SK-N-MC (cell line): ENCODE results near the gene IMMP2L.

Source experiments
- EZH2 ChIP-seq: fragments of 200-600 bp; sonication (generic); IDR thresholded peaks from one replicate; pipeline ENCODE4 v1.6.1; 2017; ENCODE audit warnings: antibody characterized with exemption
- FOXP2 ChIP-seq: optimal IDR thresholded peaks from 2 replicates; pipeline ENCODE3; 2011; ENCODE audit warnings: mild to moderate bottlenecking, moderate library complexity; ENCODE audit not compliant: insufficient read depth; ENCODE audit errors: extremely low read length, control extremely low read depth
- POLR2AphosphoS5 ChIP-seq: IDR thresholded peaks from 2 replicates; pipeline ENCODE4 v1.6.1; 2012; ENCODE audit warnings: mild to moderate bottlenecking, low read depth, low read length, borderline replicate concordance

DNA sequence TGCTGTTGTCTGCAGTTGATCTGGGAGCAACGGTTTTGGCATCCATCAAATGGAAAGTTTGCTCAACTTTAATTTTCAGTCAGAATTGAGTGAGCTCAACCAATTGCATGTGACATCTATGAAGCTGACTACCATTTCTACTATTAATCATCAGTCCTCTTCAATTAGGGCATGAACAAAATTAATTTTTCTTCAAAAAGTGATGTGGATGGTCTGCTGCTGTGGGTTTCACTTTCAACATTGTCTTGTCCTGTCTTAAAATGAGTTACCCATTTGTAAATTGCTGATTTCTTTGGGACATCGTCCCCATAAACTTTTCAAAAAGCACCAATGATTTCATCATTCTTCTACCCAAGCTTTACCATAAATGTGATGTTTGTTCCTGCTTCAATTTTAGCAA is 648.0 kb downstream of the IMMP2L start:
- TF ChIP-seq POLR2AphosphoS5 (no peak), EZH2 (no peak), FOXP2 (no peak)
